ENCODE results near the gene GRIPAP1.

The GRIPAP1 gene

GRCh38 chrX:49002091-49002935, at the start of gene GRIPAP1:
Gene GRIPAP1, minus strand, starts transcription at chrX:49002264. Its CDS starts 35 bp downstream, at chrX:49002229.
- DNase-seq, result peak; percentile 92

DNA sequence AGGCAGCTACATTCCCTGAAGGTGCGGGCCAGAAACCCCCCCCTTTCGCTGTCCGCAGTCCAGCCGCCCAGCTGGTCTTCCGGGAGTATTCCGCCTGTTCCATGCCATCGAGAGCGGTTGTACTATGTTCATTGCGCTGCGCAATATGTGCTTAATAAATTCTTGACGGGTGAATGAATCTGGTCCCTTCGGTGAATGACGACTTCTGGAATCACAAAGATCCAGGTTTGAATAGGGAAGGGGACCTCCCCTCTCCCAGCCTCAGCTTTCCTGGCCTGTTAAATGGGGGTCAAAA, 41.9 kb upstream of the GRIPAP1 start:
- no peak for DNase-seq

DNA sequence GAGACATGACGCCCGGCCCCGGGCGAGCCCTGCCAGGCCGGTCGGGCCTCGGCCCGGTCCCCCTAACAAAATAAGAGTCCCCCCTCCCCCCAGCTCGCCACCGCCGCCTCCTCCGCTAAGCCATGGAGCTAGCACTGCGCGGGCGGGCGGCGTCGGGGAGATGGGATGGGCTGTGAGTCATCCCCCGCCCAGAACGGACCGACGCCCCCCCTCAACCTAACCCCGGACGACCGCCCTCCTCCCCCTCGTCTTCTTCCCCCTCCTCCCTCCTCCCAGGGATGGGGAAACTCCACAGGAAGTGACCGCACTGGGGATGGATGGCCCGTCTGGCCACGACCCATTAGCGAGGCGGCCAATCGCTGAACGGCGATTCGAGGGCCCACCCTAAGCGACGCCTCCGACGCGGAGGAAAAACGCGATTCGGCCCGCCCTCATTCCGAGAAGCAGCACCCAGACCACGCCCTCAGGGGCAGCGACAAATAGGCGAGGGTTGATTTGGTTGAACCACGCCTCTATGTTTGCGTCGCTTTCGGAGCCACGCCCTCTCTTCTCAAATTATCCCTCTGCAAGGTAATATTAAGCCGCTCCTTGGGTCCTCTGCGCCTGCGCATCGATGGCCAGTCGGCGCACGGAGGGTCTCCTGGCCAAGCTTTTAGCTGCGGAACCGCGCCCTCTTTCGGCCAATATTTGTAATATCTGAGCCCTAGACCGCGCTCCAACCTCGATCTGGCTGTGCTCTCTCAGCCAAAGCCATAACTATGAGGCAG, 41.3 kb upstream of the GRIPAP1 start, which contains the start of gene TFE3:
TSS of gene TFE3 (minus strand) at position 138 of the 767 bp plus-strand sequence. CDS start at position 7, 131 bp downstream.
- DNase-seq, result peak; percentile 99

- DNase-seq, result no peak
These were observed 40.6 kb upstream of the GRIPAP1 start for GRCh38 chrX:49042581-49043219.

DNA sequence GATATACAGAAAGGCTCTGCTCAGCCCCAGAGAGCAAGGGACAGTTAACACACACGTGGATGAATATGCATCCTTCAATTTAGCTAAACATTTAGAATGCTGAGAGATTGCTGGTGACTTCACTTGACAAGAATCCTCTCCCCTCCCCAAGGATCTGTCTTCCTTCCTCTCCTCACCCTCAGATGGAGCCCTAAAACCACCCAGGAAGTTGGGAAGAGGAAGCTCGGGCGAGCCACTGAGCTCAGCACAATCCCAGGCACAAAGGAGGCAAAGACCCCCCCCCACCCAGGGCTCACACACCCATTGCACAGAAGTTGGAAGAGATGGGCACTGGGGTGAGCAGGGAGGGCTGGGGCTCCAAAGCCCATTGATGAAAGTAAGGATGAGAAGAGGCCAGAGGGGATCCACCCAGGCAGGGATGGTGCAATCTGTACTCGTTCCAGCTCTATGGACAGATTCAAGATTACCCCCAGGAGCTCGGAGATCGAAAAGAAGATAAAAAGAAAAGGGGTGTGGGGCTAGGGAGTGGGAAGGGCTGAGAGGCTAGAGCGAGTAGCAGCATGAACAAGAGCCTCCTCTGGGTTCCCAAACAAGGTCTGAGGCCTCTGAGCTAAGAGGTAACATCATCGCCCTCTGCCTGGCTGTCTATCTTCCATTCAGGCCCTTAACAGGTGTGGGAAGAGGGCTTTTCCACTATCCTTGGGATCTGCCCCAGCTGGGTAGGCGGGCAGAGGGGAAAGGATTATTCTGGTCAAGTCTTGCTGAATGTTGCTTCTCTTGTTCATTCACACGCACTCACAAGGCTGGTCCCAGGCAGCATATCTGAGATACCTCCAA, 39.9 kb upstream of the GRIPAP1 start:
- no peak for DNase-seq

GRCh38 chrX:49040376-49040955, 38.4 kb upstream of the GRIPAP1 start:
- no peak for DNase-seq

- no peak for DNase-seq
These were observed 37.7 kb upstream of the GRIPAP1 start for GRCh38 chrX:49039598-49040375.

DNA sequence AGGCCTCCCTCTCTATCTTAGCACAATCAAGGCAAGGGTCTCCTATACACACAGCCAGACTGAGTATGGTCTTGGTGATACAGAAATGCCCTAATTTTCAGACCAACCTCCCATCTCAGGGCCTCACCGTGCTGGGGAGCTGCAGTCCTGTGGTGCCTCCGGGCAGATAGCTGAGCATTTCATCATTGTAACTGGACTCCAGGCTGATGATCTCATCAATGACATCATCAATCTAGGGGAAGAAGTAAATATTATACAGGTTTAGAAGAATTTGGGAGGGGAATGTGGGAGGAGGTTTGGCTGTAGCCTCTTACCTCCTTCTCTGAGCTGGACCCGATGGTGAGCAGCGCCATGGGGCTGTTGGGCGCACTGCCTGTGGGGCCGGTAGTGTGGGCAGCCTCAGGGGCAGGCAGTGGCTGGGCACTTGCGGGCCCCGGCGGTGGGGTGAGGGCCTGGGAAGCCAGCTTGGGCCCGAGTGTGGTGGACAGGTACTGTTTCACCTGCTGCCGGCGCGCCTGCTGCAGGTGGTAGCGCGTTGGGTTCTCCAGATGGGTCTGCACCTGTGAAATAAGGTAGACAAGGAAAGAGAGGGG, 35.9 kb upstream of the GRIPAP1 start:
- DNase-seq, result no peak

DNA sequence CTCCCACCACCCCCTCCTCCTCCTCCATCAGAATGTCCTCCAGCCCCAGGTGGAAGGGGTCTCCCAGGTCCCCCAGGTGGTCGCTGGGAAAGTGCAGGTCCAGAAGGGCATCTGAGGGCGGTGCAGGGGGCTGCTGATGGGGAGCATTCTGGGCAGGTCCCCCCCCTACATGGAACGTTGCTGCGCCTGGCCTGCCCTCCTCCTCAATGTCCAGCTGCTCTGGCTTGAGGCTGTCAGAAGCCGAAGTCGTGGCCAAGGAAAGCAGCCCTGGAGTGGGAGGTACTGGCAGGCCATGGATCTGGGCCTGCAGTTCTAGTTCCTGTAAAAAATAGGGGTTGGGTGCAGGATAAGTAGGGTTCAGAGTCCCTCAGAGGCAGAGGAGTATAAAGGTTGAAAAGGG, 28.2 kb upstream of the GRIPAP1 start:
- no peak for DNase-seq

GRCh38 chrX:49029876-49030275, 27.8 kb upstream of the GRIPAP1 start:
- DNase-seq, result no peak

DNA sequence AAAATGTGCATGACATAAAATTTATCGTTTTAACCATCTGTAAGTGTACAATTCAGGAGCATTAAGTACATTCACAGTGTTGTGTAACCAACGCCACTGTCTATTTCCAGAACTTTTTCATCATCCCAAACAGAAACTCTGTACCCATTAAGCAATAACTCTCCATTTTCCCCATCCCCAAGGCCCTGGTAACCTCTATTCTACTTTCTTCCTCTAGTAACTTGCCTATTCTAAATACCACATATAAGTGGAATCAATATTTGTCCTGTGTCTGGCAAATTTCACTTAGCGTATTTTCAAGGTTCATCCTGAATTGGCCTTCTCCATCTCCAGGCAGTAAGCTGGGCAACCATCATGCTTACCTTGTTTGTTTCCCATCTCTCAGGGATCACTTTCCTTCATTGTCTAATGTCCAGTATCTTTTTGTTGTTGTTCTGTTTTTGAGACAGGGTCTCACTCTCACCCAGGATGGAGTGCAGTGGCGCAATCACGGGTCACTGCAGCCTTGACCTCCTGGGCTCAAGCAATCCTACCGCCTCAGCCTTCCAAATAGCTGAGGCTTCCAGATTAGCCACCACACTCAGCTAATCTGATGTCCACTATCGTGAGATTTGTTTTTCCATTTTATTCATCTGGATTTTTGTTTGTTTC, 17.7 kb upstream of the GRIPAP1 start:
- no peak for DNase-seq

GRCh38 chrX:49019050-49019449, 17.0 kb upstream of the GRIPAP1 start:
- DNase-seq, result no peak

DNA sequence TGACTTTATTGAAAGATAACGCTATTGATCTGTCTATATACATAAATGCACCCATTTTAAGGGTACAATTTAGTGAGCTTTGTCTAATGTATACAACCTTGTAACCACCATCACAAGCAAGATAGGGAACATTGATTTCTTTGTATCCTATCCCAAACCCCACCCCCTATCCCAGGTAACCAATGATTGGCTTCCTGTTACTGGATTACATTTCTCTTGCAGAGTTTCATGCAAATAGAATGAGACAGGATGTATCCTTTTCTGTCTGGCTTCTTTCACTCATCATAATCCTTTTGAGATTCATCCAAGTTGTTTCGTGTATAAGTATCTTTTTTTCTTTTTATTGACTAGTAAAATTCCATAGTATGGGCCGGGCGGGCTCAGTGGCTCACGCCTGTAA, 1.6 kb upstream of the GRIPAP1 start:
- DNase-seq, result no peak

- DNase-seq, result peak; percentile 17
These were observed 458 bp downstream of the GRIPAP1 start for GRCh38 chrX:49001521-49002090.

DNA sequence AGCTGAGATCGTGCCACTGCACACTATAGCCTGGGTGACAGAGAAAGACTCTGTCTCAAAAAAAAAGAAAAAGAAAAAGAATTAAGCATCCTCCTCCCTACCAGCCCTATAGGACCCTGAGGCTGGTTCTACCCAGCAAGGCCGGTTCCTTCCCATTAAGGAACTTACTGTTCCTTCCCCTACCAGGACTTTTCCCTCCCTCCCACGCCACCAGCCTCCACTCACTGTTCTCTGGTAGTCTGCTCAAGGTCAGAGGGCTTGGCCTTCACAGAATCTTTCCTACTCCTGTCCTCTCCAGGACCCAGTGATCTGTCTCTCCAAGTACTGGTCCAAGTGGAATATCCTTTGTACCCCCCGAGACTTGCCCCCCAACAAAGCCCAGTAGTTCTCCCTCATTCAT, 1.4 kb downstream of the GRIPAP1 start:
- DNase-seq, result no peak

- DNase-seq, result no peak
These were observed 3.0 kb downstream of the GRIPAP1 start for GRCh38 chrX:48999030-48999429.

DNA sequence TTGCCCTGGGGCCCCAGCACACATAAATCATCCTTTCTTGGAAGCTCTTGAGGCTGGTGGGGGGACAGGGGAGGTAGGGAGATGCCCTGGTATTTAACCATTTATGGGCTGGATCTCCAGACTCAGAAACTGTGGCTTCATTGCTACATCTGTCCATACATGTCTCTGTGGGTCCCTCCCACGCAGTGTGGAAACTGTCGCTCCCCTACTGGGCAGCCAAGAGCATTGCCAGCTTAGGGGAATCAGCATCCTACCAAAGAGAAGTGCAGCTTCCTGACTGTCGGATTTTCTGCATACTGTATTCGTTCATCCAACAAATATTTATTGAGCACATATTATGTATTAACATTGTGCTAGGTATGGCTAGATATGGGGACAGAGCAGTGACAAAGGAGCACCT, 3.7 kb downstream of the GRIPAP1 start:
- no peak for DNase-seq

GRCh38 chrX:48997865-48998264, 4.2 kb downstream of the GRIPAP1 start:
- no peak for DNase-seq

GRCh38 chrX:48997455-48997854, 4.6 kb downstream of the GRIPAP1 start:
- DNase-seq, result no peak

- DNase-seq, result no peak
These were observed 5.1 kb downstream of the GRIPAP1 start for GRCh38 chrX:48996969-48997368.
